IMR-90 (cell line): ENCODE measurements around the gene ZNF814. TPM values are rescaled to one million over a fixed set of nuclear protein-coding genes. Genes with fewer than 3 reads are reported as not detected.

Experiments
- ATAC-seq: fragments of 200-7000 bp; cut with Tn5 transposase; 2 replicates; pipeline ENCODE4 v1.9.1; 2020; ENCODE audit warnings: low read depth, mild to moderate bottlenecking, moderate library complexity
- BruUV-seq: library from RNA; stranded (reverse); fragments of 400-500 nt; replicated peaks from 2 replicates; lab custom pipeline; 2021; lab: Mats Ljungman, UMichigan
- CTCF ChIA-PET: fragments of 300-600 bp; formaldehyde crosslinking; extraction: SDS; loops from one replicate; lab custom pipeline; 2021; ENCODE audit warnings: antibody characterized with exemption; lab: Yijun Ruan, JAX
- POLR2A ChIA-PET: fragments of 300-600 bp; sonication (Branson Sonifier 250); formaldehyde crosslinking; loops from one replicate; lab custom pipeline; 2022; ENCODE audit warnings: antibody characterized with exemption; ENCODE audit not compliant: unreplicated experiment; lab: Charles Lee
- DNase-seq: peaks from one replicate; pipeline ENCODE4 v3.0.0; 2013
- H2AFZ ChIP-seq: replicated peaks from 2 replicates; pipeline ENCODE3; 2013; ENCODE audit warnings: low read length, mild to moderate bottlenecking; ENCODE audit not compliant: poor library complexity
- H2AK5ac ChIP-seq: 2 replicates; pipeline ENCODE4 v1.6.1; 2013; ENCODE audit warnings: low read depth, low read length, inconsistent platforms
- H2AK9ac ChIP-seq: replicated peaks from 2 replicates; pipeline ENCODE3; 2013; ENCODE audit warnings: mild to moderate bottlenecking, low read depth, low read length, moderate library complexity; ENCODE audit not compliant: poor library complexity
- H2BK120ac ChIP-seq: 2 replicates; pipeline ENCODE4 v1.6.1; 2013; ENCODE audit warnings: low read depth, low read length, inconsistent platforms
- H2BK15ac ChIP-seq: 3 replicates; pipeline ENCODE4 v1.6.1; 2013; ENCODE audit warnings: low read depth, low read length, inconsistent platforms
- H2BK20ac ChIP-seq: 2 replicates; pipeline ENCODE4 v1.6.1; 2013; ENCODE audit warnings: low read depth, mild to moderate bottlenecking, inconsistent platforms, low read length, moderate library complexity
- H2BK5ac ChIP-seq: 2 replicates; pipeline ENCODE4 v1.6.1; 2013; ENCODE audit warnings: mild to moderate bottlenecking, low read depth, low read length, inconsistent platforms; ENCODE audit not compliant: poor library complexity, severe bottlenecking
- H3K14ac ChIP-seq: replicated peaks from 2 replicates; pipeline ENCODE4 v1.6.1; 2013; ENCODE audit warnings: low read depth, low read length, inconsistent platforms
- H3K18ac ChIP-seq: 2 replicates; pipeline ENCODE4 v1.6.1; 2013; ENCODE audit warnings: low read depth, low read length, control low read depth
- H3K23ac ChIP-seq: 2 replicates; pipeline ENCODE4 v1.6.1; 2013; ENCODE audit warnings: low read depth, low read length, inconsistent platforms
- H3K27ac ChIP-seq: 2 replicates; pipeline ENCODE4 v1.5.1; 2013; ENCODE audit warnings: mild to moderate bottlenecking, control low read depth, low read length; ENCODE audit not compliant: insufficient read depth
- H3K27me3 ChIP-seq: 2 replicates; pipeline ENCODE4 v1.6.1; 2013; ENCODE audit warnings: low read length; ENCODE audit not compliant: control insufficient read depth, insufficient read depth
- H3K36me3 ChIP-seq: 2 replicates; pipeline ENCODE4 v1.6.1; 2013; ENCODE audit warnings: low read length, mixed read lengths; ENCODE audit not compliant: control insufficient read depth, insufficient read depth
- H3K4ac ChIP-seq: 2 replicates; pipeline ENCODE4 v1.6.1; 2013; ENCODE audit warnings: low read depth, low read length, inconsistent platforms
- H3K4me1 ChIP-seq: 2 replicates; pipeline ENCODE4 v1.6.1; 2013; ENCODE audit warnings: low read length, mixed read lengths; ENCODE audit not compliant: control insufficient read depth, insufficient read depth
- H3K4me2 ChIP-seq: 2 replicates; pipeline ENCODE4 v1.6.1; 2013; ENCODE audit warnings: low read depth, mild to moderate bottlenecking, control low read depth, low read length, moderate library complexity
- H3K4me3 ChIP-seq: 2 replicates; pipeline ENCODE4 v1.5.1; 2013; ENCODE audit warnings: low read depth, mild to moderate bottlenecking, control low read depth, low read length, moderate library complexity; ENCODE audit not compliant: insufficient read depth
- H3K56ac ChIP-seq: 2 replicates; pipeline ENCODE4 v1.6.1; 2013; ENCODE audit warnings: low read length, inconsistent platforms; ENCODE audit not compliant: insufficient read depth; ENCODE audit errors: extremely low read depth
- H3K79me1 ChIP-seq, 2 experiments: 2 replicates each; pipeline ENCODE4 v1.6.1; 2013; ENCODE audit warnings: low read length in 2 of 2, inconsistent platforms in 1 of 2, low read depth in 1 of 2
- H3K9ac ChIP-seq: 2 replicates; pipeline ENCODE4 v1.6.1; 2013; ENCODE audit warnings: low read depth, low read length, control low read depth
- H3K9me1 ChIP-seq: 2 replicates; pipeline ENCODE4 v1.6.1; 2013; ENCODE audit warnings: low read length, inconsistent platforms; ENCODE audit not compliant: insufficient read depth
- H3K9me3 ChIP-seq: 2 replicates; pipeline ENCODE4 v1.6.1; 2013; ENCODE audit warnings: low read length; ENCODE audit not compliant: control insufficient read depth, insufficient read depth
- H4K20me1 ChIP-seq: 2 replicates; pipeline ENCODE4 v1.6.1; 2013; ENCODE audit warnings: low read length, inconsistent platforms; ENCODE audit not compliant: insufficient read depth
- H4K5ac ChIP-seq: 2 replicates; pipeline ENCODE4 v1.6.1; 2013; ENCODE audit warnings: mild to moderate bottlenecking, low read depth, low read length, control low read depth
- H4K8ac ChIP-seq, 2 experiments: 2 replicates each; pipeline ENCODE4 v1.6.1; 2013; ENCODE audit warnings: low read depth in 2 of 2, low read length in 2 of 2, control low read depth in 1 of 2, inconsistent platforms in 1 of 2
- H4K91ac ChIP-seq: 2 replicates; pipeline ENCODE4 v1.6.1; 2013; ENCODE audit warnings: low read depth, low read length, inconsistent platforms; ENCODE audit not compliant: insufficient read depth
- BHLHE40 ChIP-seq: fragments of 150-350 bp; IDR thresholded peaks from 2 replicates; pipeline ENCODE4 v1.6.1; 2016; ENCODE audit warnings: mild to moderate bottlenecking, low read depth, low read length
- CEBPB ChIP-seq: IDR thresholded peaks from 2 replicates; pipeline ENCODE4 v1.6.1; 2012; ENCODE audit warnings: low read depth, low read length, improper control_type of control experiment
- CHD1 ChIP-seq: IDR thresholded peaks from 2 replicates; pipeline ENCODE4 v1.6.1; 2012; ENCODE audit warnings: low read depth, low read length, improper control_type of control experiment
- FOS ChIP-seq: fragments of 150-350 bp; IDR thresholded peaks from 2 replicates; pipeline ENCODE4 v1.6.1; 2016; ENCODE audit warnings: low read depth, low read length
- MAFK ChIP-seq: IDR thresholded peaks from 2 replicates; pipeline ENCODE4 v1.6.1; 2012; ENCODE audit warnings: low read depth, low read length, improper control_type of control experiment
- MAZ ChIP-seq: IDR thresholded peaks from 2 replicates; pipeline ENCODE4 v1.6.1; 2012; ENCODE audit warnings: low read depth, mild to moderate bottlenecking, low read length, improper control_type of control experiment, moderate library complexity, borderline replicate concordance
- MXI1 ChIP-seq: IDR thresholded peaks from 2 replicates; pipeline ENCODE4 v1.6.1; 2012; ENCODE audit warnings: low read depth, mild to moderate bottlenecking, low read length, moderate library complexity, borderline replicate concordance
- NFE2L2 ChIP-seq: fragments of 150-350 bp; IDR thresholded peaks from 2 replicates; pipeline ENCODE4 v1.6.1; 2016; ENCODE audit warnings: low read depth, mild to moderate bottlenecking, low read length
- POLR2A ChIP-seq: IDR thresholded peaks from 2 replicates; pipeline ENCODE4 v1.6.1; 2012; ENCODE audit warnings: mild to moderate bottlenecking, low read depth, low read length
- RCOR1 ChIP-seq: IDR thresholded peaks from 2 replicates; pipeline ENCODE4 v1.6.1; 2012; ENCODE audit warnings: mild to moderate bottlenecking, low read length, improper control_type of control experiment; ENCODE audit not compliant: insufficient replicate concordance
- RFX5 ChIP-seq: IDR thresholded peaks from 2 replicates; pipeline ENCODE4 v1.8.0; 2012; ENCODE audit warnings: low read depth, mild to moderate bottlenecking, low read length, moderate library complexity
- WGBS, 2 experiments: methylation state at CpG; one replicate each; pipeline versions ENCODE4 v1.1.5 to v1.1.7; 2013; ENCODE audit warnings: missing lambda C conversion rate in 2 of 2; ENCODE audit not compliant: insufficient read length in 1 of 2; ENCODE audit errors: extremely low coverage in 2 of 2; 5-methylcytosine and 5-hydroxymethylcytosine counted together
- dilution Hi-C: fragments of 300-500 bp; cut with HindIII; formaldehyde crosslinking; loops from one replicate; pipeline ENCODE4 v1.14.3; 2018; ENCODE audit warnings: low sequenced_read_pairs; ENCODE audit not compliant: unreplicated experiment
- in situ Hi-C: fragments of 300-500 bp; cut with MboI; formaldehyde crosslinking; loops from 3 replicates; pipeline ENCODE4 v1.14.3; 2019; ENCODE audit warnings: low sequenced_read_pairs, inconsistent platforms, mixed read lengths
- intact Hi-C: fragments of 100-400 bp; cut with micrococcal nuclease; formaldehyde crosslinking; loops from 2 replicates; pipeline ENCODE4 v1.10.0; 2022
- polyA plus RNA-seq, 3 experiments: library from polyadenylated mRNA; depleted of rRNA; stranded (reverse); fragments of >200 nt; gene quantifications; 2 replicates each; pipeline ENCODE4 v1.2.3, GENCODE V29; 2012; ENCODE audit warnings: low replicate concordance in 1 of 3
- total RNA-seq: library from RNA; depleted of rRNA; stranded (reverse); fragments of >200 nt; gene quantifications from 2 replicates; pipeline ENCODE4 v1.2.3, GENCODE V29; 2012
- TF ChIP-seq, protein P1 (sequence below): fragments of 150-350 bp; IDR thresholded peaks from 2 replicates; pipeline ENCODE4 v1.6.1; 2016; ENCODE audit warnings: low read depth, mild to moderate bottlenecking, low read length, moderate library complexity, borderline replicate concordance

The ZNF814 gene
- total and polyA plus RNA-seq, 2 of the 4 experiments (the other 2 are of a cell fraction) = 3.9 to 5.9 TPM

- TF ChIP-seq FOS (no peak), CHD1 (no peak), NFE2L2 (no peak), RCOR1 (no peak)
These were observed 46.9 kb upstream of the ZNF814 start (continued) for GRCh38 chr19:57935731-57936130.

GRCh38 chr19:57934820-57935665, 46.2 kb upstream of the ZNF814 start, which contains the start of gene ZNF418:
Gene ZNF418 (minus strand): TSS chr19:57935402. CDS start chr19:57933822, 1,580 bp downstream.
- peak within 1 kb of the TSS; percentile 21; the same call in 1 of the 2 replicates for H3K14ac ChIP-seq
- no peak within 1 kb of the TSS for H2BK120ac ChIP-seq
- H4K91ac ChIP-seq = 0 out of 2 replicates have a peak within 1 kb of the TSS, but pooled peaks have one; percentile 15
- DNase-seq (peak; percentile 84), ATAC-seq (peak; percentile 100)
- no peak within 1 kb of the TSS for H2BK15ac ChIP-seq
- H3K4me2 ChIP-seq = peak within 1 kb of the TSS; percentile 68
- intact Hi-C loops (no loop called here), dilution Hi-C loops (no loop called here), in situ Hi-C loops (no loop called here)
- H2AK5ac ChIP-seq = no peak within 1 kb of the TSS; the same call in none of the 2 replicates
- peaks cover 30% of the 10 kb centered on the region for H3K9me3 ChIP-seq
- H3K9me1 ChIP-seq = no peaks in the 10 kb centered on the region
- peaks cover 8 to 16% of the 10 kb centered on the region in 2 experiments for H3K79me1 ChIP-seq
- H3K56ac ChIP-seq = no peak within 1 kb of the TSS
- H3K4ac ChIP-seq = peak within 1 kb of the TSS; percentile 39
- H2BK5ac ChIP-seq = no peak within 1 kb of the TSS
- peaks cover 2% of the 10 kb centered on the region; the same call in 1 of the 2 replicates for H3K4me1 ChIP-seq
- H3K27me3 ChIP-seq = no peaks in the 10 kb centered on the region
- H3K36me3 ChIP-seq = peaks cover 16% of the 10 kb centered on the region
- POLR2A ChIA-PET = no interaction called here
- peak within 1 kb of the TSS; percentile 53 for H2AK9ac ChIP-seq
- H2BK20ac ChIP-seq = no peak within 1 kb of the TSS
- peak within 1 kb of the TSS; percentile 90 for H2AFZ ChIP-seq
- no TSS peak for BruUV-seq
- H3K23ac ChIP-seq = no peak within 1 kb of the TSS
- no peaks in the 10 kb centered on the region for H4K20me1 ChIP-seq
- peak within 1 kb of the TSS; percentile 33; the same call in 1 of the 2 replicates for H3K27ac ChIP-seq
- 5% methylated on average over 11 of the region's 54 CpGs; no CpG with 5 or more reads in 1 of the 2 experiments for WGBS, 2 experiments
- no peak within 1 kb of the TSS for H4K5ac ChIP-seq
- peak within 1 kb of the TSS; percentile 45 to 62; a peak in 2 of 4 replicates for H4K8ac ChIP-seq
- peak within 1 kb of the TSS; percentile 66 for H3K4me3 ChIP-seq
- no peak within 1 kb of the TSS for H3K18ac ChIP-seq
- CTCF ChIA-PET = interaction anchor here (0.6 to 1.0 kb wide), 2 partner anchors 10 to 13 kb away, joined by 3 to 4 read pairs; no protein-coding TSS in a partner anchor
- peak within 1 kb of the TSS; percentile 73 for H3K9ac ChIP-seq
- TF ChIP-seq FOS = no peak
- TF ChIP-seq, protein P1, sequence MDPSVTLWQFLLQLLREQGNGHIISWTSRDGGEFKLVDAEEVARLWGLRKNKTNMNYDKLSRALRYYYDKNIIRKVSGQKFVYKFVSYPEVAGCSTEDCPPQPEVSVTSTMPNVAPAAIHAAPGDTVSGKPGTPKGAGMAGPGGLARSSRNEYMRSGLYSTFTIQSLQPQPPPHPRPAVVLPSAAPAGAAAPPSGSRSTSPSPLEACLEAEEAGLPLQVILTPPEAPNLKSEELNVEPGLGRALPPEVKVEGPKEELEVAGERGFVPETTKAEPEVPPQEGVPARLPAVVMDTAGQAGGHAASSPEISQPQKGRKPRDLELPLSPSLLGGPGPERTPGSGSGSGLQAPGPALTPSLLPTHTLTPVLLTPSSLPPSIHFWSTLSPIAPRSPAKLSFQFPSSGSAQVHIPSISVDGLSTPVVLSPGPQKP = no peak
- TF ChIP-seq MXI1 = no peak
- no peak for TF ChIP-seq POLR2A
- no peak for TF ChIP-seq BHLHE40
- no peak for TF ChIP-seq MAZ
- TF ChIP-seq NFE2L2 = no peak
- TF ChIP-seq CHD1 = no peak
- TF ChIP-seq MAFK = no peak
- TF ChIP-seq RCOR1 = no peak
- TF ChIP-seq RFX5 = no peak
- no peak for TF ChIP-seq CEBPB
